Peyer's patch (tissue), 4 donors: Measurements from ENCODE around the gene SLC17A7.

Source experiments
- POLR2A ChIP-seq, 2 donors: fragments of 450-650 bp; IDR thresholded peaks; one replicate each; pipeline ENCODE4 v1.5.1; 2017; ENCODE audit warnings: antibody characterized with exemption in 2 of 2, mild to moderate bottlenecking in 2 of 2, moderate library complexity in 2 of 2
- TF ChIP-seq, protein P1 (sequence below), 6 experiments: fragments of 450-650 bp in 4 of 6; fragments of 200-600 bp in 2 of 6; sonication (generic) in 1 of 6; IDR thresholded peaks; one replicate each; pipeline ENCODE4 v1.5.1; 2017 to 2019; ENCODE audit warnings: antibody characterized with exemption in 6 of 6, mild to moderate bottlenecking in 3 of 6, moderate library complexity in 1 of 6

- TF ChIP-seq, protein P1, sequence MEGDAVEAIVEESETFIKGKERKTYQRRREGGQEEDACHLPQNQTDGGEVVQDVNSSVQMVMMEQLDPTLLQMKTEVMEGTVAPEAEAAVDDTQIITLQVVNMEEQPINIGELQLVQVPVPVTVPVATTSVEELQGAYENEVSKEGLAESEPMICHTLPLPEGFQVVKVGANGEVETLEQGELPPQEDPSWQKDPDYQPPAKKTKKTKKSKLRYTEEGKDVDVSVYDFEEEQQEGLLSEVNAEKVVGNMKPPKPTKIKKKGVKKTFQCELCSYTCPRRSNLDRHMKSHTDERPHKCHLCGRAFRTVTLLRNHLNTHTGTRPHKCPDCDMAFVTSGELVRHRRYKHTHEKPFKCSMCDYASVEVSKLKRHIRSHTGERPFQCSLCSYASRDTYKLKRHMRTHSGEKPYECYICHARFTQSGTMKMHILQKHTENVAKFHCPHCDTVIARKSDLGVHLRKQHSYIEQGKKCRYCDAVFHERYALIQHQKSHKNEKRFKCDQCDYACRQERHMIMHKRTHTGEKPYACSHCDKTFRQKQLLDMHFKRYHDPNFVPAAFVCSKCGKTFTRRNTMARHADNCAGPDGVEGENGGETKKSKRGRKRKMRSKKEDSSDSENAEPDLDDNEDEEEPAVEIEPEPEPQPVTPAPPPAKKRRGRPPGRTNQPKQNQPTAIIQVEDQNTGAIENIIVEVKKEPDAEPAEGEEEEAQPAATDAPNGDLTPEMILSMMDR (IDR thresholded peaks at IDR 0.05): no peak
- no peak for TF ChIP-seq POLR2A (IDR thresholded peaks at IDR 0.05)
These were observed 51.0 kb downstream of the SLC17A7 start for GRCh38 chr19:49390131-49390928.
